NCI-H187 (cell line): Measurements from ENCODE around the gene ZSWIM9.
"Not testable (repeated sequence)": the region's sequence is repeated elsewhere in the genome, so short reads cannot be mapped to it uniquely, and the experiment has no call there.

ENCODE experiments used
- DNase-seq, 2 experiments: peaks; one replicate each; lab custom pipeline; 2025; lab: John Stamatoyannopoulos, UW

Gene ZSWIM9

GRCh38 chr19:48213959-48214358 lies 43.5 kb downstream of the ZSWIM9 start:
- no peak for DNase-seq

DNA sequence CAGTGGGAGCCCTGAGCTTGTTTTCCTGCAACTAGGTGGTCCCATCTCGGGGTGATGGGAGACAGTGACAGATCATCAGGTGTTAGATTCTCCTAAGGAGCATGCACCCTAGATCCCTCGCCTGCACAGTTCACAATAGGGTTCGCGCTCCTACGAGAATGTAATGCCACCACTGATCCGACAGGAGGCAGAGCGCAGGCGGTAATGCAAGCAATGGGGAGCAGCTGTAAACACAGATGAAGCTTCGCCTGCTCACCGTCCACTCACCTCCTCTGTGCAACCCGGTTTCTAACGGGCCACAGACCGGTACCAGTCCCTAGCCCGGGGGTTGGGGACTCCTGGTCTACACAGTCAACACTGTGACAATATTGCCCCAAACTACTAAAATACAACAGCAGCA lies 46.5 kb downstream of the ZSWIM9 start:
- DNase-seq: no peak

DNA sequence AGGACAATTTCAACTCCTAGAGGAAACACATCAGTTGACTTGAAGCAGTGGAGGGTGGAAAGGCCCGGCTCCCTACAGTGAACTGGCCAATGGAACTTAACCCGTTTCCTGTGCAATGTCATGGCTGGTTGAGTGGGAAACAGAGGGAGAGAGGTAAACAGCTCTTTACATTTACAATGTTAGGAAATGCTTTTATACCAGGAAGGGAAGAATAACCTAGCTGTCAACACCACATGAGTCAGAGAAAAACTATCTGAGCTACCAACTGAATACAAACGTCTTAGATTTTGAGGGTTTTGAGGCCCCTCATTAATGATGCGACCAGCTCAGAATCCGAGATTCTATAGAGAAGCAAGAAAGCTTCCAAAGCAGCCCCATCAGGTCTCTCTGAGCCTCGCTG lies 48.5 kb downstream of the ZSWIM9 start:
- no peak for DNase-seq

DNA sequence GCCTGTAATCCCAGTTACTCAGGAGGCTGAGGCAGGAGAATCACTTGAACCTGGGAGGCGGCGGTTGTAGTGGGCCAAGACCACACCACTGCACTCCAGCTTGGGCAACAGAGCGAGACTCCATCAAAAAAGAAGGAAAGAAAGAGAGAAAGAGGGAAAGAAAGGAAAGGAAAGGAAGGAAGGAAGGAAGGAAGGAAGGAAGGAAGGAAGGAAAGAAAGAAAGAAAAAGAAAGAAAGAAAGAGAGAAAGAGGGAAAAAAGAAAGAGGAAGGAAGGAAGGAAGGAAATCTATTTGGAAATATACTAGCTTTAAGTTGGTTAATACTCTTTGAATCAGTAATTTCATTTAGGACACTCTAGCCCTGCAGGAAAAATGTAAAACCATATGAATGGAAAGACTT lies 50.3 kb downstream of the ZSWIM9 start:
- DNase-seq: not testable (repeated sequence)

DNA sequence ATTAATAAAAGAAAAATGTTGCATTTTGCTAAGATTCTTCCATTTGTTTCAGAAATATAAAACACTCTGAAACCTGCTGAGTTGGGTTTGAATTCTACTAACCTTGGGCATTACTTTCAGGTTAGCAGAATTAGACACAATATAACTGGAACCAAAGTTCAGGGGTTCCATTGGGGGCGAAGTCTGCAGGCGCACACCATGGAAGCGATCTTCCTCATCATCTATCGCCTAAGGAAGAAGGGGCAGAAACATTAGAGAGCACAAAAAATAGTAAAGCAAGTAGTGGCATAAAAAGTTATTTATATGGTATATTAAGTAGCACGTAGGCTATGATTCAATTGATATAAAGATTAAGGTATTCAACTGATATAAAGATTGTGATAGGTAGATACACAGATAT lies 51.1 kb downstream of the ZSWIM9 start:
- no peak for DNase-seq

GRCh38 chr19:48230555-48231129 lies 60.2 kb downstream of the ZSWIM9 start:
- no peak for DNase-seq

- DNase-seq: no peak
Observed at GRCh38 chr19:48237057-48237456, 66.6 kb downstream of the ZSWIM9 start.

GRCh38 chr19:48239120-48239519 lies 68.6 kb downstream of the ZSWIM9 start:
- no peak for DNase-seq

GRCh38 chr19:48239582-48240141 lies 69.2 kb downstream of the ZSWIM9 start:
- no peak for DNase-seq

DNA sequence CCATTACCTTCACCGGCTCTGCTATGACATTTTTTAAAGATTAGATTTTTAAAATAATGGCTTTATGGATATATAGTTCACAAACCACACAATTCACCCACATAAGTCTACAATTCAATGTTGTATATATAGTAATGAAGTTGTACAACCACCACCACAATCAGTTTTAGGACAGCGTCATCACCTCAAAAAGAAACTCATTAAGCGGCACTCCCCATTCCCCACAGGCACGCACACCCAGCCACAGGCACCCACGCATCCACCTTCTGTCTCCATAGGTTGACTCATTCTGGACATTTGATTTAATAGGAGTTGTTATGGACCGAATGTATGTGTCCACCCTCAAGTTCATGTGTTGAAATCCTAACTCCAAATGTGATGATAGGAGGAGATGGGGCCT lies 71.3 kb downstream of the ZSWIM9 start:
- DNase-seq: not testable (repeated sequence)

GRCh38 chr19:48244281-48244680 lies 73.8 kb downstream of the ZSWIM9 start:
- no peak for DNase-seq

- no peak for DNase-seq
Observed at GRCh38 chr19:48246101-48246500, 75.6 kb downstream of the ZSWIM9 start.

GRCh38 chr19:48247212-48247611 lies 76.7 kb downstream of the ZSWIM9 start:
- no peak for DNase-seq
